Peyer's patch (tissue), 4 donors: ENCODE measurements around the gene MYT1.
"Not testable (repeated sequence)": the region's sequence is repeated elsewhere in the genome, so short reads cannot be mapped to it uniquely, and the experiment has no call there.

Experiments used
- POLR2A ChIP-seq, 2 donors: fragments of 450-650 bp; IDR thresholded peaks; one replicate each; pipeline ENCODE4 v1.5.1; 2017; ENCODE audit warnings: antibody characterized with exemption in 2 of 2, mild to moderate bottlenecking in 2 of 2, moderate library complexity in 2 of 2
- TF ChIP-seq, protein P1 (sequence below), 6 experiments: fragments of 450-650 bp in 4 of 6; fragments of 200-600 bp in 2 of 6; sonication (generic) in 1 of 6; IDR thresholded peaks; one replicate each; pipeline ENCODE4 v1.5.1; 2017 to 2019; ENCODE audit warnings: antibody characterized with exemption in 6 of 6, mild to moderate bottlenecking in 3 of 6, moderate library complexity in 1 of 6

DNA sequence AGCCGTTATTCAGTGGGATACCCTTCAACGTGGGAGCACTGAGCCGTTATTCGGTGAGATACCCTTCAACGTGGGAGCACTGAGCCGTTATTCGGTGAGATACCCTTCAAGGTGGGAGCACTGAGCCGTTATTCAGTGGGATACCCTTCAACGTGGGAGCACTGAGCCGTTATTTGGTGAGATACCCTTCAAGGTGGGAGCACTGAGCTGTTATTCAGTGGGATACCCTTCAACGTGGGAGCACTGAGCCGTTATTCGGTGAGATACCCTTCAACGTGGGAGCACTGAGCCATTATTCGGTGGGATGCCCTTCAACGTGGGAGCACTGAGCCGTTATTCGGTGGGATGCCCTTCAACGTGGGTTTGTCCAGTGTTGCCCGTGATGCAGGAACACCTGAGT is 14.7 kb downstream of the MYT1 start:
- TF ChIP-seq, protein P1, sequence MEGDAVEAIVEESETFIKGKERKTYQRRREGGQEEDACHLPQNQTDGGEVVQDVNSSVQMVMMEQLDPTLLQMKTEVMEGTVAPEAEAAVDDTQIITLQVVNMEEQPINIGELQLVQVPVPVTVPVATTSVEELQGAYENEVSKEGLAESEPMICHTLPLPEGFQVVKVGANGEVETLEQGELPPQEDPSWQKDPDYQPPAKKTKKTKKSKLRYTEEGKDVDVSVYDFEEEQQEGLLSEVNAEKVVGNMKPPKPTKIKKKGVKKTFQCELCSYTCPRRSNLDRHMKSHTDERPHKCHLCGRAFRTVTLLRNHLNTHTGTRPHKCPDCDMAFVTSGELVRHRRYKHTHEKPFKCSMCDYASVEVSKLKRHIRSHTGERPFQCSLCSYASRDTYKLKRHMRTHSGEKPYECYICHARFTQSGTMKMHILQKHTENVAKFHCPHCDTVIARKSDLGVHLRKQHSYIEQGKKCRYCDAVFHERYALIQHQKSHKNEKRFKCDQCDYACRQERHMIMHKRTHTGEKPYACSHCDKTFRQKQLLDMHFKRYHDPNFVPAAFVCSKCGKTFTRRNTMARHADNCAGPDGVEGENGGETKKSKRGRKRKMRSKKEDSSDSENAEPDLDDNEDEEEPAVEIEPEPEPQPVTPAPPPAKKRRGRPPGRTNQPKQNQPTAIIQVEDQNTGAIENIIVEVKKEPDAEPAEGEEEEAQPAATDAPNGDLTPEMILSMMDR (IDR thresholded peaks at IDR 0.05) = not testable (repeated sequence)
- TF ChIP-seq POLR2A (IDR thresholded peaks at IDR 0.05) = not testable (repeated sequence)
